DOHH2 (cell line): ENCODE results near the gene MYLK.
"Not testable (repeated sequence)": the region's sequence is repeated elsewhere in the genome, so short reads cannot be mapped to it uniquely, and the experiment has no call there.

ENCODE experiments used
- CTCF ChIP-seq: fragments of 200-600 bp; sonication (generic); IDR thresholded peaks from one replicate; pipeline ENCODE4 v1.5.1; 2014; ENCODE audit warnings: antibody characterized with exemption, mild to moderate bottlenecking, low read depth, low read length; ENCODE audit not compliant: poor library complexity, severe bottlenecking
- EZH2phosphoT487 ChIP-seq: fragments of 200-600 bp; sonication (generic); IDR thresholded peaks from 2 replicates; pipeline ENCODE4 v1.6.1; 2017; ENCODE audit warnings: borderline replicate concordance, mild to moderate bottlenecking, antibody characterized with exemption, low read length, moderate library complexity, mixed read lengths

DNA sequence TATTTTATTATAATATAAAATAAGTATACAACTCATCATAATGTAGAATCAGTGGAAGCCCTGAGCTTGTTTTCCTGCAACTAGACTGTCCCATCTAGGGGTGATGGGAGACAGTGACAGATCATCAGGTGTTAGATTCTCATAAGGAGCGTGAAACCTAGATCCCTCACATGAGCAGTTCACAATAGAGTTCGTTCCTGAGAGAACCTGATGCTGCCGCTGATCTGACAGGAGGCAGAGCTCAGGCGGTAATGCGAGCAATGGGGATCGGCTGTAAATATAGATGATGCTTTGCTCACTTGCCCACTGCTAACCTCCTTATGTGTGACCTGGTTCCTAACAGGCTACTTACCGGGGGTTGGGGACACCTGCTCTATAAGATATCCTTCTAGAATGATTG, 272.5 kb downstream of the MYLK start:
- not testable (repeated sequence) for TF ChIP-seq CTCF, EZH2phosphoT487
